Stimulated activated CD4-positive, alpha-beta T cell treated with anti-CD3 and anti-CD28 coated beads, TNF-alpha, amount 100 ng/mL, for 48 hours (primary cell): Measurements from ENCODE around the gene EHMT2.
"Not testable (repeated sequence)": the region's sequence is repeated elsewhere in the genome, so short reads cannot be mapped to it uniquely, and the experiment has no call there.

Experiments used
- DNase-seq, 3 donors: peaks; one replicate each; pipeline ENCODE4 v3.0.0-alpha.2; 2020; ENCODE audit warnings: low read depth in 3 of 3

EHMT2 gene

DNA sequence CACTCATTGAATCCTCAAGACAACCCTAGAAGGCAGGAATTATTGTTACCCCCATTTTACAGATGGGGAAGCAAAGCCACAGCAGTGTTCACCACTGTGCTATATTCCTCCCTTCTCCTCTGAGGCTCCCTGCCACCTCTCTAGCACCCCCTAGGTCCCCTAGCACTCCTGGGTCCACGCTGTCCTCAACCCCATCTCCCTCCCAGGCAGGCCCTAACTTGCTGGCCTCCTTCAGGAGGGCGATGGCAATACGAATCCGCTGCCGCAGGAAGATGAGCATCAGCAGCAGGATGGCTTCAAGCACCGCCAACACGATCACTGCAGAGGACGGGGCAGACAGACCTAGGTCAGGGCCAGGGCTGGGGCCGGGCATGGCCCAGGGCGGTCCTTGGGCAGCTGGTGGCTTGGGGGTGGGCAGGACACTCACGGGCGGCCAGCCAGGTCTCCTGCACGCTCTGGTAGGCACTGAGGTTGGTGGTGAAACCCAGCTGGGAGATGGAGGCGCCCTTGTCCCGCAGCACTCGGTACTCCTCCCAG, 27.0 kb downstream of the EHMT2 start:
- DNase-seq, result no peak

DNA sequence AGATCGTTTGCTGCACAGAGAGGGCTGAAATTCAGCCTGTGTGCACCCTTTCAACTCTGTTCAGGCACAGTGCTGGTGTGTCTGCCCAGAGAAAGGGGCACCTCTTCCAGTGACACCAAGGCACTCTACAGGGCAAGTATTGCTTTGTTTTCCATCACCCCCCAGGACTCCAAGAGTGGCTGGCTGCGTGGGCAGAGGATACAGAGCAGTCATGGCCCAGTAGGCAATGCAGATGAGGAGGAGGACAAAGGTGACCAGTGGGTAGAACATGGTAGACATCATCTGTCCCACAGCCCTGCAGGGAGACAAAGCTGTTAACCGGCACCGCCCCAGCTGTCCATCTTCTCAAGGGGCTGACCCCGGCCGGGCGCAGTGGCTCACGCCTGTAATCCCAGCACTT, 28.2 kb downstream of the EHMT2 start:
- no peak for DNase-seq

DNA sequence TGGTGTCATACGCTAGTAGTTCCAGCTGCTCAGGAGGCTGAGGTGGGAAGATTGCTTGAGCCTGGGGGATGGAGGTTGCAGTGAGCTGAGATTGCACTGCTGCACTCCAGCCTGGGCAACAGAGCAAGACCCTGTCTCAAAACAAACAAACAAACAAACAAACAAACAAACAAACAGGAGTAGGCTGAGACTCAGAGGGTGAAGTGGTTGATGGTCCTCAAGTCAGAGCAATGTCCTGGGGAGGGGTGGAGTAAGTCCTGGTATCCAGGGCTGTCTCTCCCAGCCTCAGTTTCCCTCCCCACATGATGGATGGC, 28.9 kb downstream of the EHMT2 start:
- DNase-seq, result not testable (repeated sequence)

DNA sequence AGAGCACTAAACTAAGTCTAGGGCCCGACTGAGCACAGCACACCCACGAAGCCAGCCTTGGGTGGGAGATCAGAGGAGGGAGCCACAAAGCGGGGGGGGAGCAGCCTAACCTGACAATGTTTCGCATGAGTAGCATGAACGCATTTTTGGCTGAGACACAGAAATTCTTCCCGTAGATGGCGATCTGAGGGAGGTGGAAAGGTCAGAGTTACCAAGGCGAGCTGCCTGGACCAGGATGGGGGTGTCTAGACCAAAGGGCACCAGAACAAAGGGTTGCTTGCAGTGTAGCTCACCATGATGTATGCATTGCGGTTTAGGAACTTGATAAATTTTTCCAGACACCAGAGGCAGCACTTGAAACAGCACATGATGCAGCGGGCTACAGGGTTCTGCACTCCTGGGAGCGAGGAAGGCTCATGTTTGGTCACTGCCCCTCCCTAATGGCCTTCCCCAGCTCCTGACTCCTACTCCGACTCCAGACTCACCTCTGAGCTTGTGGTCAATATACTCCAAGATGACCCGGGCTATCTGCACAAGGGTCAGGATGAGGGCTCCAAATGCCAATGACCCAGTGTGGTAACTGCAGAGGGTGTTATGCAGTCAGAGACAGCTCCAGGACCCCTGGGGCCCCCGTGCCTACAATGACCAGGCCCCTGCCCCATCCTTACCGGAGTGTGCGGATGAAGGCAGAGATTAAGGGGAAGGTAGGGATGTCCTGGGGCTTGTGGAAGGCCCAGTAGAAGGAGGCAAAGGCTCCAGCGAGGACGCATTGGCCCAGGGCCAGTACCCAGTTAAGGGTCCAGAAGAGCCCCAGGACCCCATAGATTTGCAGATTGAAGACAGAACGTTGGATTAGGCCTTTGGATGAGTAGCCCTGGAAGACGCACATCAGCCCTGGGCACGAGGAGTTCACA, 32.0 kb downstream of the EHMT2 start:
- no peak for DNase-seq

DNA sequence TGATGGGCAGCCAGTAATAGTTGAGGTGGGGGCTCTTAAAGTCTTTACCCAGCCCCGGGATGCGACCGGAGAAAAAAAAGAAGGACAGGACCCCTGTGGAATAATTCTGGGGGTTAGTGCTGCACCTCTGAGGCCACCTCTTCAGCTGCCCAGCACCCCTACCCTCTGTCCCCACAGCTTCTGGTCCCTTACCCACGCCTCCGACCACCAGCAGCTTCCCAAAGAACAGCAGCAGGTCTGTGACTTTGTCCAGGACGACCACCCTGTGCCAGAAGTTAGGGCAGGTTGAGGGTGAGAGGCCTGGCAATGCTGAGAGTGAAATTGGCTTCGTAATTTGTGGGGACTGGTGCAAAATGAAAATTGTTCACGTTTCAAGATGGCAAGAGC, 32.7 kb downstream of the EHMT2 start:
- no peak for DNase-seq

DNA sequence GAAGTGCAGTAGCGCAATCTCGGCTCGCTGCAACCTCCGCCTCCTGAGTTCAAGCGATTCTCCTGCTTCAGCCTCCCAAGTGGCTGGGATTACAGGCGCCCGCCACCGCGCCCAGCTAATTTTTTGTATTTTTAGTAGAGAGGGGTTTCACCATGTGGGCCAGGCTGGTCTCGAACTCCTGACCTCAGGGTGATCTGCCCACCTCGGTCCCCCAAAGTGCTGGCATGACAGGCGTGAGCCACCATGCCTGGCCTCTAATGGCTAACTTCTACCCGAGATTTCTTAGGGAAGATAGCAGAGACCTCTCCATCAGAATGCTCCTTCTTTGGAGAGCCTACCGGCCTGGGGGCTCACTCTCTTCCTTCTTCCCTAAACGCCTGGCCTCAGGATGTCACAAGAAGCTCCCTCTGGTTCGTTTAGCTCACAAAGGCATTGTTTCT, 33.4 kb downstream of the EHMT2 start:
- not testable (repeated sequence) for DNase-seq

DNA sequence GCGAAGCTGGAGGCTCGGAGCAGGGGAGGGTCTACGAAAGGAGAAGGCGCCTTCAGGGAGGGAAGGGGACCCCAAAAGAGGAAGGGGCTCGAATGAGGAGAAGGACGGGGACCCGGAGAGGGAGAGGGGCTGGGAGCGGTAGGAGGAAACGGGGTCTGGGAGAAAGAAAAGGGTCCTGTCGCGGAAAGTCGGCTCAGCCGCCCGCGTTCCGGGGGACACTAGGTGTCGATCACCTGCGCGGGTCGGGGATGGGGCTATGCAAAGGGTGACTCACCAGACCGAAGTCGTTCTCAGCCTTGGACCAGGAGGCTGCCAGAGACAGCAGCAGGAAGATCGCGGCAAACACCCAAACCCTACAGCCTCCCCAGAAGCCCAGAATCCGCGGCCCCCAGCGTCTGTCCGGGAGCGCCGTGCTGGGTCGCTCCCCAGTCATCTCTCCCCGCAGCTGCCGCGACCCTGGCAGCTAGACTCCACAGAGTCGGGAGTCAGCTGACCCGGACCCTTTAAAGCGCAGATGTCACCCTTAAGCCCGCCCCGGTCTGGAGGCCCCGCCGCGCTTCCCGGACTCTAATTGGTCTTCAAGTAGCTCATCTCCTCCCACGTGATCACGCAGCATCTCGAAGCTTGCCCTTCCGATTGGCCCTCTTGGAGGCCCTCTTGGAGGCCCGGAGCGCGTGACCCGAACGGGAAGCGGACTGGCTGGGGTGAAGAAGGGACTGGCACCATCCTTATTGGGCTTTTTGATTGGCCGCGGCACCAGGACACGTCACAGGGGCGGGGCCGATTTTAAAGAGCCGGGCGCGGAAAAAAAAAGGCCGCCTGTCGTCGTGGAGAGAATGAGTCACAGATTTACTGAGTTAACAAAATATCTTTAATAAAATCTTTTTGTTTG, 34.9 kb downstream of the EHMT2 start, which contains the start of gene NEU1:
Gene NEU1 (minus strand): TSS at position 478 of the 892 bp plus-strand sequence. CDS start 45 bp downstream, at position 433.
- peak; percentile 97 to 100 (median 98) for DNase-seq

DNA sequence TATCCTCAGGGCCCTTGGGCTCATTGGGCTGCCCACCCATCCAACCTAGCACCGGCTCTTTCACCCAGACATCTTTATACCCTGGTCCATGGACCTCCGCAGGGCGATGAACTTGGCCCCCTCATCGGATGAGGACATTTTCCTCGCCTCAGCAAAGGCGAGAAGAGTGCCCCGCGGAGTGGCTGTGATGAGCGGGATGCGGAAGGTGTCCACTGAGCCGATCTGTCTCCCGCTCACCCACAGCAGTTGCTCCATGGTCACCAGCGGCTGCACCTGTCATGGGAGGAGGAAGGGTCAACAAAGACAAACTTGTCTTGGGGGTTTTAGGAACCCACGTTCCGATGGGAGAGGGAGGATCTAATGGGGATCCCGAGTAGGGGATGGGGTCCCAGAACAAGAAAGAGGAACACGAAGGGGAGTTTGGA, 35.6 kb downstream of the EHMT2 start:
- no peak for DNase-seq

DNA sequence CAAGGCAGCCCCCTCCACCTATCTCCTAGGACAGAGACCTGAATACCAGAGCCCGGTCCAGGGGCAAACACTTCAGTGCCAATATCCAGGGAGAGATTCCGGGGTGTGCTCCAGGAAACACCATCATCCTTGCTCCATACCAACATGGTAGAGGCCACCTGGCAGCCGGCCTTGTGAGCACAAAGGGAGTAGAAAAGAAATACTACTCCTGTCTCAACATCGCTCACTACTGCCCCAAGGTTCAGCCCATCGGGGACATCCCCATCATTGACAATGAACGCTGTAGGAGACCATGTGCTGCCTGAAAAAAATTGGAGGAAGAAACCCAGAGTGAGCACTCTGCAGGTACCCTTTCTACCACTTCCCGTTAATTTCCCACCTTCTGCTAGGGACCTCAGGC, 36.3 kb downstream of the EHMT2 start:
- DNase-seq, result no peak

DNA sequence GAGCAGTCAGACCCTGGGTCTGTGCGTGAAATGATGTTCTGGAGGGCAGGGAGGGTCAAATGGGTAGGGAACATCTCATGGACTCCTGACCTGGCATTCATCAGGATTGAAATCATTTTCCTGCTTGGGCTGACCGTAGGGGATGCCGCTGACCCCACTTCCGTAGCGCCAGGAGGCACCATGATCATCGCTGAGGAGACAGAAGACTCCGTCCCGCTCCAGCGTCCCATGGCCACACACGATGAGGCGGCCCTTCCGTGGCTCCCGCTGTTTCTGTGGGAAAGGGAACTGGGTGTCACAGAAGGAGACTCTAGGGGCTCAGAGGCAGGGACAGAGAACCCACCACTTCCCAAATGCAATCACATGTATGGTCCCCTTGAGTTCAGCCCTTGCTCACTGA, 37.1 kb downstream of the EHMT2 start:
- no peak for DNase-seq

DNA sequence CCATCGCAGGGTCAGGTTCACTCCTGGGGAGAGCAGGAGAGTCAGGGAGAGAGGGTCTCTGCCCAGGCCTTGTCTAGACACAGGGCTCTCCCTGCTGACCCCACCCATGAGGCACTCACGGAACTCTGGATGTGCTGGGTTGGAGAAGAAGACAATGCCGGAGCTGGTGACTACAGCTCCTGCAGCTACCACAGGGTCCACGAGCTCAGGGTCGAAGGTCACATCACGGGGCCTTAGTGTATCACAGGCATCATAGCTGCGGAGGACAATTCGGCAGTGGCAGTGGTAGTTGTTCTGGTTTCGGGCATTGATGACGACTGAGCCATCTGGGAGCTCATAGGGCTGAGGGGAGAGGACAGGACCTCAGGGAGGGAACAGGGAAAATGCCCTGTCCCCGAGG, 37.6 kb downstream of the EHMT2 start:
- DNase-seq, result no peak

DNA sequence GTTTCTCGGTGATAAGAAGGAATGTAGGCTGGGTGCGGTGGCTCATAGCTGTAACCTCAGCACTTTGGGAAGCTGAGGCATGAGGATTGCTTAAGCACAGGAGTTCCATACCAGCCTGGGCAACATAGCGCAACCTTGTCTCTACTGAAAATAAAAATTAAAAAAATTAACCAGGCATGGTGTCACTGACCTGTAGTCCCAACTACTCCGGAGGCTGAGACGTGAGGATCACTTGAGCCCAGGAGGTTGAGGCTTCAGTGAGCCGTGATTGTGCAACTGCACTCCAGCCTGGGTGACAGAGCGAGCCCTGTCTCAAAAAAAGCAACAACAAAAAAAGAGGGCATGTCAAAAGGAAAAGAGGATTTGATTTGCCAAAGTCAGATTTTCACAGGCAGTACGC, 38.8 kb downstream of the EHMT2 start:
- no peak for DNase-seq

DNA sequence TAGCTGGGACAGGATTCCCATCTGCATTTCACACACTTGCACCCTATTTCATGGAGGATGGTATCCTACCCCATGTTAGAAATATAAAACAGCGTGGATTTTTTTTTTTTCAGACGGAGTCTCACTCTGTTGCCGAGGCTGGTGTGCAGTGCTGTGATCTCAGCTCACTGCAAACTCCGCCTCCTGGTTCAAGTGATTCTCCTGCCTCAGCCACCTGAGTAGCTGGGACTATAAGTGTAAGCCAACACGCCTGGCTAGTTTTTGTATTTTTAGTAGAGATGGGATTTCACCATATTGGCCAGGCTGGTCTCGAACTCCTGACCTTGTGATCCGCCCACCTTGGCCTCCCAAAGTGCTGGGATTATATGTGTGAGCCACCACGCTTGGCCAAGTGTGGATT, 39.7 kb downstream of the EHMT2 start:
- DNase-seq, result not testable (repeated sequence)

DNA sequence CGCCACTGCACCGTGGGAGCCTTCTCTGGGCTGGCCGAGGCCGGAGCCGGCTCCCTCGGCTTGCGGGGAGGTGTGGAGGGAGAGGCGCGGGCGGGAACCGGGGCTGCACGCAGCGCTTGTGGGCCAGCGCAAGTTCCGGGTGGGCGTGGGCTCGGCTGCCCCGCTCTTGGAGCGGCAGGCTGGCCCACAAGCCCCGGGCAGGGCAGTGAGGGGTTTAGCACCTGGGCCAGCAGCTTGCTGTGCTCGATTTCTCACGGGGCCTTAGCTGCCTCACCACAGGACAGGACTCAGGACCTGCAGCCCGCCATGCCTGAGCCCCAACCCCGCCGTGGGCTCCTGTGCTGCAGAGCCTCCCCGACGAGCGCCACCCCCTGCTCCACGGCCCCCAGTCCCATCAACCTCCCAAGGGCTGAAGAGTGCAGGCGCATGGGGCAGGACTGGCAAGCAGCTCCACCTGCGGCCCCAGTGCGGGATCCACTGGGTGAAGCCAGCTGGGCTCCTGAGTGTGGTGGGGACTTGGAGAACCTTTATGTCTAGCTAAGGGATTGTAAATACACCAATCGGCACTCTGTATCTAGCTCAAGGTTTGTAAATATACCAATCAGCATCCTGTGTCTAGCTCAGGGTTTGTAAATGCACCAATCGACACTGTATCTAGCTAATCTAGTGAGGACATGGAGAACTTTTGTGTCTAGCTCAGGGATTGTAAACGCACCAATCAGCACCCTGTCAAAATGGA, 45.3 kb downstream of the EHMT2 start:
- not testable (repeated sequence) for DNase-seq

DNA sequence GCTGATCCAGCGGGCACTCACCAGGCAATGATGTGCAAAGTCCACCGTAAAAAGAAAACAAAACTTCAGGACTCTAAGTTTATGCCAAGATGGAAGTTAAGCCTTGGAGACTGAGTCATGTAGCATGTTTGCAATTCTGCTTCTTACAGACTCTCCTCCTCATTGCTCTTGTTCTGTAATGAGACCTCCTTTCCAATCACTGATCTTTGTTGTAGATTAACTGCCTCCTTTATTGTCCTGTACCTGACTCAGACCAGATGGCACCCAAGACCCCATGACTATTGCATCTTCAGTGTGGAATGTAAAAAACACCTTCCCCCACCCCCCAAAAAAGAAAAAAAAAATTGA, 46.0 kb downstream of the EHMT2 start:
- DNase-seq, result no peak

DNA sequence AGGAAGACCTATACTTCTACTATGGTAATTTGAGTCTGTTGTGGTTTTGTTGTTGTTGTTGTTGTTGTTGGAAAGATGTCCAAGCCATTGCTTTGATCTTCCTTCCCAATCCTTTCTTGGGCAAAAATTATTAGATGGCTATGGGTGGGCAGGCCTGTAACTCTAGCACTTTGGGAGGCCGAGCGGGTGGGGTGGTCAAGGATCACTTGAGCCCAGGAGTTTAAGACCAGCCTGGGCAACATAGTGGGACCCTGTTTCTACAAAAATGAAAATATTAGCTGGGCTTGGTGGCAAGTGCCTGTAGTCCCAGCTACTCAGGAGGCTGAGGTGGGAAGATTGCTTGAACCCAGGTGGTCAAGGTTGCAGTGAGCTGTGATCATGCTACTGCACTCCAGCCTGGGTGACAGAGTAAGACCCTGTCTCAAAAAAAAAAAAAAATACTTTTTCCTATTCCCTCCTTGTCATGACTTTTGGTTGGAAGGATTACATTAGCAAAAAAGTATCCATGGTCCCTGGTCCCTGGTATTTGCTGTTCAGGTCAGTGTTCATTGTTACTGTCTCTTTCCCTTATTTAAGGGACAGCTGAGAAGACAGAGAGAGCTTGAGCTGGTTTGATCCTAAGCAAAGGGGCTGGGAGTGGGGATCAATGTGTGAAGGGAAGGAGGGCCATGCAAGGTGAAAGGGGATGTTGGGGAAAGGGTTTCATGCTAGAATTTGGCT, 46.6 kb downstream of the EHMT2 start:
- no peak for DNase-seq

DNA sequence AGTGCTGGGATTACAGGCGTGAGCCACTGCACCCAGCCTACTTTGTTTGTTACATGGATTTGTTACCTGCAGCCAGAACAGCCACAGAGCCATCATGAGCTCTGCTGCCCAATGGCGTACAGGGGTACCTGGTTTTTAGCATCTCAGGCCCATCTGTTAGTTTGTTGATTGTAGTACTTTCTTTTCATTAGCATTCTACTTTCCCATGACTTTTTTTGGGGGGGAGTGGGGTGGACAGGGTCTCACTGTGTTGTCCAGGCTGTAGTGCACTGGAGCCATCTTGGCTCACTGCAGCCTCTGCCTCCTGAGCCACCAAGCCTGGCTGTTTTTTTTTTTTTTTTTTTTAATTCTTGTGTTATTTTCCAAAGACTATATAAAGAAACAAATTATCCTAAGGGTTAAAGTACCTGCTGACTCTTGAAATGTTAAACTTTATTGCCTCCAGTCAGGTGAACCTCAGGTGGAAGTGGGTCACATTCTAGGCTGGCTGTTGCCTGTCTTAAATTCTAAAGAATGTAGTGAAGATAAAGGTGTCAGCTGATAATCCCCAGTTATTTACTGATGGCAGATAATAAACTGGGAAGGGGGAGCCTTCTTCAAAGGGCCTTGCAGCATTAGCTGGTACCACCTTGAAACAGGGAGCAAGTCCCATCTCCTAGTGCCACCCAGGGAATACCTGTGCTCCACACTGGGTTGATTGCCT, 50.1 kb downstream of the EHMT2 start:
- no peak for DNase-seq

DNA sequence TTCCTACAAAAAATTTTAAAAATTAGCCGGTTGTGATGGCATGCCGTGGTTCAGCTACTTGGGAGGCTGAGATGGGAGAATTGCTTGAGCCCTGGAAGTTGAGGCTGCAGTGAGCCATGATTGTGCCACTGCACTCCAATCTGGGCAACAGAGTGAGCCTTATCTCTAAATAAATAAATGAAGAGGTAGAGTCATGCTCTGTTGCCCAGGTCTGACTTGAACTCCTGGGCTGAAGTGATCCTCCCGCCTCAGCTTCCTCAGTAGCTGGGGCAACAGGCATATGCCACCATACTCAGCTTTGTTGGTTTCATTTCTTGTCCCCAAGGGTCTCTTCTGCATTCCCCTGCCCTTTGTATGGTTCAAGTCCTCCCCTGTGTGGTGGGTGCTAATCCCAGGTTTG, 53.0 kb downstream of the EHMT2 start:
- no peak for DNase-seq

DNA sequence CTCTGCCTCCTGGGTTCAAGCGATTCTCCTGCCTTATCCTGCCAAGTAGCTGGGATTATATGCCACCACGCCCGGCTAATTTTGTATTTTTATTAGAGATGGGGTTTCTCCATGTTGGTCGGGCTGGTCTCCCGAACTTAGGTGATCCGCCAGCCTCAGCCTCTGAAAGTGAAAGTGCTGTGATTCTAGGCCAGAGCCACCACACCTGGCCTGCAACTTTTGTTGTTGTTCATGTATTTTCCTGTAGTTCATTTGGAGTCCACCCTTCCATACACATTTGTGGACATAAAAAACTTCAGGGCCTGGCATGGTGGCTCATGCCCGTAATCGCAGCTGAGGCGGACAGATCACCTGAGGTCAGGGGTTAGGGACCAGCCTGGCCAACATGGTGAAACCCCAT, 55.4 kb downstream of the EHMT2 start:
- DNase-seq, result no peak

DNA sequence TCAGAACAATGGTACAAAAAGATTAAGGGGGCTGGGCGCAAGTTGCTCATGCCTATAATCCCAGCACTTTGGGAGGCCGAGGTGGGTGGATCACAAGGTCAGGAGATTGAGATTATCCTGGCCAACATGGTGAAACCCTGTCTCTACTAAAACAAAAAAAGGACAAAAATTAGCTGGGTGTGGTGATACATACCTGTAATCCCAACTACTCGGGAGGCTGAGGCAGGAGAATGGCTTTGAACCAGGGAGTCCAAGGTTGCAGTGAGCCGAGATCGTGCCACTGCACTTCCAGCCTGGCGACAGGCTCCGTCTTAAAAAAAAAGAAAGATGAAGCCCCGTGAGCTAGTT, 57.7 kb downstream of the EHMT2 start:
- DNase-seq, result not testable (repeated sequence)

DNA sequence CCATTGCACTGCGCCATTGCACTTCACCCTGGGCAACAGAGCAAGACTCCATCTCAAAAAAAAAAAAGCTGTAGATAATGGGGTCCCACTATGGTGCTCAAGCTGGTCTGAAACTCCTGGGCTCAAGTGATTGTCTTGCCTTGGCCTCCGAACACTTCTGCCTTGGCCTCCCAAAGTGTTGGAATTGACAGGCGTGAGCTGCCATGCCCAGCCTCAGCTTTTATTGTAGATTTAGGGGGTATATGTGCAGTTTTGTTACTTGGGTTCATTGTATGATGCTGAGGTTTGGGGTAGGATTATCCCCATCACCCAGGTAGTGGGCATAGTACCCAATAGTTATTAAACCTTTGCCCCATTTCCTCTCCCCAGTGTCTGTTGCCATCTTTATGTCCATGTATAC, 58.5 kb downstream of the EHMT2 start:
- DNase-seq, result no peak
